Measurements from ENCODE around the gene BLOC1S4. TPM values are rescaled to one million over a fixed set of nuclear protein-coding genes. Genes with fewer than 3 reads are reported as not detected.

The BLOC1S4 gene
- total RNA-seq, 2 experiments from 2014 or later, result 21.8 to 22.3 TPM

- H3K27me3 Mint-ChIP-seq, result no peaks in the 10 kb centered on the region
Measured at GRCh38 chr4:6682862-6683590, 32.9 kb upstream of the BLOC1S4 start.

GRCh38 chr4:6684656-6685055 lies 31.3 kb upstream of the BLOC1S4 start:
- no peaks in the 10 kb centered on the region for H3K27me3 Mint-ChIP-seq
- DNase-seq (no peak), ATAC-seq (no peak)
- CTCF ChIA-PET, result interaction anchor here (1.8 kb wide), 1 partner anchor 10 kb away, joined by 6 read pairs; no protein-coding TSS in a partner anchor
- H3K4me1 Mint-ChIP-seq, result peaks cover 54% of the 10 kb centered on the region
- H3K4me3 Mint-ChIP-seq, result no peak overlapping the region
- no peak overlapping the region for H3K27ac Mint-ChIP-seq
- peaks cover 25% of the 10 kb centered on the region for H3K36me3 Mint-ChIP-seq
- H3K9me3 Mint-ChIP-seq (ENCODE audit: low read depth), result no peaks in the 10 kb centered on the region

More at GRCh38 chr4:6682862-6683590, 32.9 kb upstream of the BLOC1S4 start:
- ATAC-seq, result no peak
- Mint-ChIP-seq H3K36me3 (peaks cover 29% of the 10 kb centered on the region), H3K9me3 (ENCODE audit: low read depth) (no peaks in the 10 kb centered on the region), H3K27ac (no peak overlapping the region), H3K4me3 (no peak overlapping the region), H3K4me1 (peaks cover 47% of the 10 kb centered on the region)
- DNase-seq, result no peak
- CTCF ChIA-PET, result interaction anchor here (0.8 to 1.7 kb wide), 3 partner anchors 8 to 19 kb away, joined by 3 to 9 read pairs (median 5); no protein-coding TSS in a partner anchor

- Mint-ChIP-seq H3K36me3 (peaks cover 10% of the 10 kb centered on the region), H3K27ac (peak overlapping the region; percentile 49), H3K4me1 (peaks cover 61% of the 10 kb centered on the region), H3K4me3 (no peak overlapping the region), H3K27me3 (no peaks in the 10 kb centered on the region), H3K9me3 (ENCODE audit: low read depth) (no peaks in the 10 kb centered on the region)
- DNase-seq, result no peak
- CTCF ChIA-PET, result interaction anchor here (0.7 to 5.6 kb wide), 5 partner anchors 11 to 22 kb away, joined by 3 to 104 read pairs (median 3); partner anchors contain the start of gene MRFAP1L1
- ATAC-seq, result no peak
Measured at GRCh38 chr4:6686104-6686787, 29.7 kb upstream of the BLOC1S4 start.

GRCh38 chr4:6687947-6688878 lies 27.8 kb upstream of the BLOC1S4 start:
- CTCF ChIA-PET, result interaction anchor here (0.8 to 5.6 kb wide), 7 partner anchors 11 to 185 kb away, joined by 3 to 104 read pairs (median 25); partner anchors contain the start of genes MRFAP1 and MRFAP1L1
- peaks cover 67% of the 10 kb centered on the region for H3K4me1 Mint-ChIP-seq
- peak overlapping the region; percentile 98 for H3K27ac Mint-ChIP-seq
- H3K9me3 Mint-ChIP-seq (ENCODE audit: low read depth), result no peaks in the 10 kb centered on the region
- no peak for DNase-seq
- peaks cover 10% of the 10 kb centered on the region for H3K36me3 Mint-ChIP-seq
- no peaks in the 10 kb centered on the region for H3K27me3 Mint-ChIP-seq
- peak overlapping the region; percentile 82 for H3K4me3 Mint-ChIP-seq
- no peak for ATAC-seq

- CTCF ChIA-PET, result interaction anchor here (0.8 to 5.6 kb wide), 9 partner anchors 8 to 186 kb away, joined by 3 to 104 read pairs (median 14); partner anchors contain the start of genes MRFAP1 and MRFAP1L1
- DNase-seq (peak; percentile 96), ATAC-seq (peak; percentile 79)
- no peaks in the 10 kb centered on the region for H3K27me3 Mint-ChIP-seq
- H3K4me3 Mint-ChIP-seq, result peak overlapping the region; percentile 82
- peak overlapping the region; percentile 98 for H3K27ac Mint-ChIP-seq
- no peaks in the 10 kb centered on the region for H3K9me3 Mint-ChIP-seq (ENCODE audit: low read depth)
- peaks cover 10% of the 10 kb centered on the region for H3K36me3 Mint-ChIP-seq
- peaks cover 73% of the 10 kb centered on the region for H3K4me1 Mint-ChIP-seq
Measured at GRCh38 chr4:6688879-6689505, 27.0 kb upstream of the BLOC1S4 start.

GRCh38 chr4:6689506-6689960 lies 26.4 kb upstream of the BLOC1S4 start:
- Mint-ChIP-seq H3K4me1 (peaks cover 79% of the 10 kb centered on the region), H3K27ac (peak overlapping the region; percentile 98), H3K27me3 (no peaks in the 10 kb centered on the region), H3K9me3 (ENCODE audit: low read depth) (no peaks in the 10 kb centered on the region), H3K36me3 (peaks cover 10% of the 10 kb centered on the region), H3K4me3 (peak overlapping the region; percentile 82)
- peak; percentile 28 for ATAC-seq
- DNase-seq, result peak; percentile 63
- CTCF ChIA-PET, result interaction anchor here (1.1 to 5.6 kb wide), 11 partner anchors 9 to 220 kb away, joined by 3 to 104 read pairs (median 12); partner anchors contain the start of genes MRFAP1, MRFAP1L1 and TBC1D14

GRCh38 chr4:6692379-6692778 lies 23.6 kb upstream of the BLOC1S4 start:
- H3K27ac Mint-ChIP-seq, result peak overlapping the region; percentile 73
- ATAC-seq (no peak), DNase-seq (no peak)
- CTCF ChIA-PET, result interaction anchor here (3.7 kb wide), 1 partner anchor 11 kb away, joined by 33 read pairs; no protein-coding TSS in a partner anchor
- peaks cover 10% of the 10 kb centered on the region for H3K36me3 Mint-ChIP-seq
- H3K4me1 Mint-ChIP-seq, result peaks cover 91% of the 10 kb centered on the region
- H3K27me3 Mint-ChIP-seq, result no peaks in the 10 kb centered on the region
- H3K9me3 Mint-ChIP-seq (ENCODE audit: low read depth), result no peaks in the 10 kb centered on the region
- H3K4me3 Mint-ChIP-seq, result no peak overlapping the region

- no peaks in the 10 kb centered on the region for H3K9me3 Mint-ChIP-seq (ENCODE audit: low read depth)
- ATAC-seq (no peak), DNase-seq (no peak)
- H3K27me3 Mint-ChIP-seq, result no peaks in the 10 kb centered on the region
- CTCF ChIA-PET, result interaction anchor here (5.4 kb wide), 1 partner anchor 17 kb away, joined by 42 read pairs; no protein-coding TSS in a partner anchor
- H3K27ac Mint-ChIP-seq, result peak overlapping the region; percentile 73
- peaks cover 88% of the 10 kb centered on the region for H3K4me1 Mint-ChIP-seq
- H3K4me3 Mint-ChIP-seq, result no peak overlapping the region
- H3K36me3 Mint-ChIP-seq, result peaks cover 8% of the 10 kb centered on the region
Measured at GRCh38 chr4:6692806-6693205, 23.2 kb upstream of the BLOC1S4 start.

- Mint-ChIP-seq H3K27me3 (no peaks in the 10 kb centered on the region), H3K4me3 (peak within 1 kb of the TSS; percentile 29), H3K27ac (peak within 1 kb of the TSS; percentile 88), H3K36me3 (peaks cover 4% of the 10 kb centered on the region), H3K4me1 (peaks cover 87% of the 10 kb centered on the region), H3K9me3 (ENCODE audit: low read depth) (no peaks in the 10 kb centered on the region)
- DNase-seq, result no peak
- ATAC-seq, result no peak
- CTCF ChIA-PET, result interaction anchor here (1.3 to 5.4 kb wide), 2 partner anchors 12 to 18 kb away, joined by 3 to 42 read pairs; no protein-coding TSS in a partner anchor
Measured at GRCh38 chr4:6693231-6694176, 22.5 kb upstream of the BLOC1S4 start, which contains the start of gene S100P. Gene S100P (plus strand): TSS chr4:6693878. CDS start chr4:6693933, 55 bp downstream.

- H3K27ac Mint-ChIP-seq, result peak overlapping the region; percentile 88
- peaks cover 85% of the 10 kb centered on the region for H3K4me1 Mint-ChIP-seq
- peaks cover 3% of the 10 kb centered on the region for H3K36me3 Mint-ChIP-seq
- H3K4me3 Mint-ChIP-seq, result peak overlapping the region; percentile 29
- no peaks in the 10 kb centered on the region for H3K27me3 Mint-ChIP-seq
- ATAC-seq (no peak), DNase-seq (no peak)
- CTCF ChIA-PET, result interaction anchor here (1.3 to 5.4 kb wide), 3 partner anchors 13 to 19 kb away, joined by 3 to 42 read pairs (median 18); partner anchors contain the start of gene MRFAP1L1
- no peaks in the 10 kb centered on the region for H3K9me3 Mint-ChIP-seq (ENCODE audit: low read depth)
Measured at GRCh38 chr4:6694177-6694901, 21.6 kb upstream of the BLOC1S4 start.

Measured in activated CD8-positive, alpha-beta memory T cell treated with anti-CD3 and anti-CD28 coated beads, Interleukin-2, amount 10 ng/mL, durations not matched to agents 7 days and 5 days (primary cell).